Large intestine (tissue), 3 donors: ENCODE measurements around the gene ANAPC16. TPM values are rescaled to one million over a fixed set of nuclear protein-coding genes. Genes with fewer than 3 reads are reported as not detected.
"Not testable (repeated sequence)": the region's sequence is repeated elsewhere in the genome, so short reads cannot be mapped to it uniquely, and the experiment has no call there.

Experiments
- DNase-seq, 2 donors: peaks; one replicate each; pipeline versions ENCODE4 v3.0.0 to v3.0.0-alpha.2; 2013
- H3K27ac ChIP-seq: one replicate; pipeline ENCODE4 v1.5.1; 2013; ENCODE audit warnings: low read length
- H3K27me3 ChIP-seq: 2 replicates; pipeline ENCODE4 v1.6.1; 2013; ENCODE audit warnings: low read length; ENCODE audit not compliant: control insufficient read depth, insufficient read depth
- H3K36me3 ChIP-seq: 2 replicates; pipeline ENCODE4 v1.6.1; 2013; ENCODE audit warnings: low read length; ENCODE audit not compliant: control insufficient read depth, insufficient read depth
- H3K4me1 ChIP-seq: one replicate; pipeline ENCODE4 v1.6.1; 2013; ENCODE audit warnings: low read length; ENCODE audit not compliant: control insufficient read depth, insufficient read depth
- H3K4me3 ChIP-seq: one replicate; pipeline ENCODE4 v1.5.1; 2013; ENCODE audit warnings: low read length
- H3K9me3 ChIP-seq: one replicate; pipeline ENCODE4 v1.6.1; 2013; ENCODE audit warnings: mild to moderate bottlenecking, low read depth, low read length, moderate library complexity; ENCODE audit not compliant: control insufficient read depth
- WGBS: methylation state at CpG from one replicate; pipeline ENCODE4 v1.1.5; 2013; ENCODE audit warnings: low lambda C conversion rate; ENCODE audit not compliant: insufficient coverage; 5-methylcytosine and 5-hydroxymethylcytosine counted together
- polyA plus RNA-seq: library from polyadenylated mRNA; unstranded; fragments of 120-200 nt; gene quantifications from one replicate; pipeline ENCODE4 v1.2.1, GENCODE V29; 2013

The ANAPC16 gene
- polyA plus RNA-seq, 1 donor: 122 TPM

- H3K4me1 ChIP-seq: peaks cover 40% of the 10 kb centered on the region
- H3K36me3 ChIP-seq: peaks cover 7% of the 10 kb centered on the region
- DNase-seq: peak; percentile 78 to 90
- no peaks in the 10 kb centered on the region for H3K27me3 ChIP-seq
- peak overlapping the region; percentile 89 for H3K27ac ChIP-seq
- no peak overlapping the region for H3K4me3 ChIP-seq
- WGBS: 0% methylated on average over 1 of the region's 3 CpGs
- peaks cover 2% of the 10 kb centered on the region for H3K9me3 ChIP-seq
These were observed 62.3 kb downstream of the ANAPC16 start for GRCh38 chr10:72277996-72278667.

GRCh38 chr10:72278668-72279393 is 63.0 kb downstream of the ANAPC16 start:
- WGBS: no CpG with 5 or more reads among the region's 5 CpGs
- H3K4me3 ChIP-seq: no peak overlapping the region
- H3K27me3 ChIP-seq: no peaks in the 10 kb centered on the region
- peaks cover 40% of the 10 kb centered on the region for H3K4me1 ChIP-seq
- peaks cover 7% of the 10 kb centered on the region for H3K36me3 ChIP-seq
- peak overlapping the region; percentile 89 for H3K27ac ChIP-seq
- DNase-seq: no peak
- peaks cover 2% of the 10 kb centered on the region for H3K9me3 ChIP-seq

- no CpG with 5 or more reads among the region's 7 CpGs for WGBS
- not testable (repeated sequence) for H3K27me3 ChIP-seq, H3K27ac ChIP-seq, H3K4me3 ChIP-seq, H3K9me3 ChIP-seq, DNase-seq, H3K36me3 ChIP-seq
- H3K4me1 ChIP-seq: peaks cover 40% of the 10 kb centered on the region
These were observed 63.8 kb downstream of the ANAPC16 start for GRCh38 chr10:72279587-72279986.

- Histone ChIP-seq H3K27me3 (no peaks in the 10 kb centered on the region), H3K27ac (no peak overlapping the region), H3K4me3 (no peak overlapping the region), H3K36me3 (no peaks in the 10 kb centered on the region), H3K9me3 (no peaks in the 10 kb centered on the region), H3K4me1 (peaks cover 6% of the 10 kb centered on the region)
- no CpG with 5 or more reads among the region's 3 CpGs for WGBS
- no peak for DNase-seq
These were observed 67.3 kb downstream of the ANAPC16 start for GRCh38 chr10:72283131-72283530.

Other genes starting within 250 kb of the ANAPC16 start
- gene SPOCK2, start 127.5 kb upstream of the ANAPC16 start, polyA plus RNA-seq: 17.4 TPM
- 23.1 TPM for gene ASCC1, start 264 bp downstream of the ANAPC16 start, polyA plus RNA-seq
- 47.2 TPM for gene DDIT4, start 57.9 kb downstream of the ANAPC16 start, polyA plus RNA-seq
- 35.3 TPM for gene DNAJB12, start 138.9 kb downstream of the ANAPC16 start, polyA plus RNA-seq